ENCODE results near the gene MAN2A2.

Gene MAN2A2

DNA sequence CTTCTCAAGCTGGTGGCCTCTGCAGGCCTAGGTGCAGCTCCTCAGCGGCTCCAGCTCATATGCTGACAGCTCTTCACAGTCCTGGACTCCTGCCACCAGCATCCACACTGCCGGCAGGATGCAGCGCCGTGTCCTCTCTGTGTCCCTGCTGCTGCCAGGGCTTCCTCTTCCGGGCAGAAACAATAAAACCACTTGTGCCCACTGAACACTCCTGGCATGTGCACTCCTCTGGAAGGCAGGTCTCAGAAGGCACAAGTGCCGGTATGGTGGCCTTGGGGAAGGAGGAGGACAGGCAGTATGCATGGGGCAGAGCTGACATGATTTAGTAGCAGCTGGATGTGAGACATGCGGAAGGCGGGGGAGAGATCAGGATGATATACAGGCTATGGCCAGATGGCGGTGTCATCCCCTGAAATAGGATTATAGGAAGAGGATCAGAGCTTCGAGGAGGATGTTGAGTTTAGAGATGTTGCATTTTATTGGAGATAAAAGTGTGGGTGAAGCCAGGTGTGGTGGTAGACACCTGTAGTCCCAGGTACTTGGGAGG, 7.5 kb upstream of the MAN2A2 start:
- TF ChIP-seq EGR1 (IDR thresholded peaks at IDR 0.05) (no peak), RAD21 (IDR thresholded peaks at IDR 0.05; ENCODE audit: low read depth) (no peak), ZBTB7A (IDR thresholded peaks at IDR 0.05; ENCODE audit: low read depth) (no peak), CREB1 (IDR thresholded peaks at IDR 0.05; ENCODE audit: low read depth) (no peak), EP300 (IDR thresholded peaks at IDR 0.05; ENCODE audit: borderline replicate concordance) (no peak)

DNA sequence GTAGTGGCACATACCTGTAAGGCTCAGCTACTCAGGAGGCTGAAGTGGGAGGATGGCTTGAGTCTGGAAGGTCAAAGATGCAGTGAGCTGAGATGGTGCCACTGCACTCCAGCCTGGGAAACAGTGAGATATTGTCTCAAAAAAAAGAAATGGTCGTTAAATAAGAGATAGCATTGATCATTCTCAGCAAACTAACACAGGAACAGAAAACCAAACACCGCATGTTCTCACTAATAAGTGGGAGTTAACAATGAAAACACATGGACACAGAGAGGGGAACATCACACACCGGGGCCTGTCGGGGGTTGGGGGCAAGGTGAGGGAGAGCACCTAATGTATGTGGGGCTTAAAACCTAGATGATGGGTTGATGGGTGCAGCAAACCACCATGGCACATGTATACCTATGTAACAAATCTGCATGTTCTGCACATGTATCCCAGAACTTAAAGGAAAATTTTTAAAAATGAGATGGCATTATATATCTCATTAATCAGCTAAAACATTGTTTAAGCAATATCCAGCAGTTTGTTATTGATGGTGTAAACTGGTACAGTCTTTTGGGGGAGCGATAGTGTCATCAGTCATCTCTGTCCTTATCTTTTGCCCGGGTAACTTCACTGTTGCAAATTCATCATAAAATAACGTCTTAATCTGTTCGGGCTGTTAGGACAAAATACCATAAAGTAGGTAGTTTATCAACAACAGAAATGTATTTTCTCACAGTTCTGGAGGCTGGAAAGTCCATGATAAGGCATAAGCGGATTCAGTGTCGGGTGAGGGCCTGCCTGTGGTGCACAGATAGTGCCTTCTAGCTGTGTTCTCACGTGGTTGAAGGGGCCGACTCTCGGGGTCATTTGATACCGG, 1.7 kb upstream of the MAN2A2 start:
- TF ChIP-seq ZBTB7A (IDR thresholded peaks at IDR 0.05; ENCODE audit: low read depth) (no peak), FOXM1 (IDR thresholded peaks at IDR 0.05; ENCODE audit: borderline replicate concordance, low read depth) (no peak), TCF12 (IDR thresholded peaks at IDR 0.05; ENCODE audit: low read depth) (no peak), CREB1 (IDR thresholded peaks at IDR 0.05; ENCODE audit: low read depth) (no peak), EP300 (IDR thresholded peaks at IDR 0.05; ENCODE audit: borderline replicate concordance) (no peak), TAF1 (IDR thresholded peaks at IDR 0.05; ENCODE audit: low read depth) (no peak)
- TF ChIP-seq, protein P1, sequence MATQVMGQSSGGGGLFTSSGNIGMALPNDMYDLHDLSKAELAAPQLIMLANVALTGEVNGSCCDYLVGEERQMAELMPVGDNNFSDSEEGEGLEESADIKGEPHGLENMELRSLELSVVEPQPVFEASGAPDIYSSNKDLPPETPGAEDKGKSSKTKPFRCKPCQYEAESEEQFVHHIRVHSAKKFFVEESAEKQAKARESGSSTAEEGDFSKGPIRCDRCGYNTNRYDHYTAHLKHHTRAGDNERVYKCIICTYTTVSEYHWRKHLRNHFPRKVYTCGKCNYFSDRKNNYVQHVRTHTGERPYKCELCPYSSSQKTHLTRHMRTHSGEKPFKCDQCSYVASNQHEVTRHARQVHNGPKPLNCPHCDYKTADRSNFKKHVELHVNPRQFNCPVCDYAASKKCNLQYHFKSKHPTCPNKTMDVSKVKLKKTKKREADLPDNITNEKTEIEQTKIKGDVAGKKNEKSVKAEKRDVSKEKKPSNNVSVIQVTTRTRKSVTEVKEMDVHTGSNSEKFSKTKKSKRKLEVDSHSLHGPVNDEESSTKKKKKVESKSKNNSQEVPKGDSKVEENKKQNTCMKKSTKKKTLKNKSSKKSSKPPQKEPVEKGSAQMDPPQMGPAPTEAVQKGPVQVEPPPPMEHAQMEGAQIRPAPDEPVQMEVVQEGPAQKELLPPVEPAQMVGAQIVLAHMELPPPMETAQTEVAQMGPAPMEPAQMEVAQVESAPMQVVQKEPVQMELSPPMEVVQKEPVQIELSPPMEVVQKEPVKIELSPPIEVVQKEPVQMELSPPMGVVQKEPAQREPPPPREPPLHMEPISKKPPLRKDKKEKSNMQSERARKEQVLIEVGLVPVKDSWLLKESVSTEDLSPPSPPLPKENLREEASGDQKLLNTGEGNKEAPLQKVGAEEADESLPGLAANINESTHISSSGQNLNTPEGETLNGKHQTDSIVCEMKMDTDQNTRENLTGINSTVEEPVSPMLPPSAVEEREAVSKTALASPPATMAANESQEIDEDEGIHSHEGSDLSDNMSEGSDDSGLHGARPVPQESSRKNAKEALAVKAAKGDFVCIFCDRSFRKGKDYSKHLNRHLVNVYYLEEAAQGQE (IDR thresholded peaks at IDR 0.05; ENCODE audit: low read depth): no peak

DNA sequence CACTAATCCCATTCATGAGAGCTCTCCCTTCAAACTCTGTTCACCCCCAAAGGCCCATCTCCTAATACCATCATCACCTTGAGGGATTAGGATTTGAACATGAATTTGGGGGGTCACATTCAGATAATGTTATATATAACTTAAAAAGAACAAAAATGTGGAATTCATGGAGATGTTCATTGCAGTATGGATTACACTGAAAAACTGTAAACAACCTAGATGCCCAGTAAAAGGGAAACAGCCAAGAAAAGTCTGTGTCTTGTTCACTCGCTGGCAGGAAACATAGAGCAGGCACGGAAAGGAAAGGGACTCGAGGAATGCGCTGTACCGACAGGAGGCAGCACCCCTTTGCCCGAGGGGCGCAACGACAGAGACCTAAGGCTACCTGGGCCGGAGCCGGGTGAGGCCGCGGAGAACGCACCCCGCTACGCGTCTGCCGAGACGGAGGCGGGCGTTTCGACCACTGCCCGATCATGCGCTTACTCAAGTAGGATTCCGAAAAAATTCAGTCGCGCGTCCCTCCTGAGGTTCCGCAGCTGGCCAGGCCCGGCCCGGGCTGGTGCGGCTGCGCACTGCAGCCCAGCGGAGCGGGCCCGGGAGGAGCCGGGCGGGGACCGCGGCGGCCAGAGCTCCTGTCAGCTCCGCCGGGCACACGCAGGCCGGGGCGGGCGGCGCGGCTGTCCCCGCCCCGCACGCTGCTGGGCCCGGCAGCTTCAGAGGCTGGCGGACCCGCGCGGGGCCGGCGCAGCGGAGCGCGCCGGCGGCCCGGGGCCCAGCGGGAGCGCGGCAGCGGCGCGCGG, 862 bp upstream of the MAN2A2 start:
- TF ChIP-seq EP300 (IDR thresholded peaks at IDR 0.05; ENCODE audit: borderline replicate concordance): no peak
- TF ChIP-seq TCF12 (IDR thresholded peaks at IDR 0.05; ENCODE audit: low read depth): peak; percentile 39; the same call in 1 of the 2 replicates
- TF ChIP-seq, protein P2, sequence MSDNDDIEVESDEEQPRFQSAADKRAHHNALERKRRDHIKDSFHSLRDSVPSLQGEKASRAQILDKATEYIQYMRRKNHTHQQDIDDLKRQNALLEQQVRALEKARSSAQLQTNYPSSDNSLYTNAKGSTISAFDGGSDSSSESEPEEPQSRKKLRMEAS (IDR thresholded peaks at IDR 0.05): peak; percentile 76
- peak; percentile 54 for TF ChIP-seq TAF1 (IDR thresholded peaks at IDR 0.05; ENCODE audit: low read depth)
- peak; percentile 79 for TF ChIP-seq ZBTB7A (IDR thresholded peaks at IDR 0.05; ENCODE audit: low read depth)
- peak; percentile 66 for TF ChIP-seq TEAD4 (IDR thresholded peaks at IDR 0.05)
- no peak for TF ChIP-seq EGR1 (IDR thresholded peaks at IDR 0.05)
- TF ChIP-seq CREB1 (IDR thresholded peaks at IDR 0.05; ENCODE audit: low read depth): no peak
- no peak for TF ChIP-seq CEBPB (IDR thresholded peaks at IDR 0.05)
- TF ChIP-seq RAD21 (IDR thresholded peaks at IDR 0.05; ENCODE audit: low read depth): peak; percentile 25; the same call in 1 of the 2 replicates

DNA sequence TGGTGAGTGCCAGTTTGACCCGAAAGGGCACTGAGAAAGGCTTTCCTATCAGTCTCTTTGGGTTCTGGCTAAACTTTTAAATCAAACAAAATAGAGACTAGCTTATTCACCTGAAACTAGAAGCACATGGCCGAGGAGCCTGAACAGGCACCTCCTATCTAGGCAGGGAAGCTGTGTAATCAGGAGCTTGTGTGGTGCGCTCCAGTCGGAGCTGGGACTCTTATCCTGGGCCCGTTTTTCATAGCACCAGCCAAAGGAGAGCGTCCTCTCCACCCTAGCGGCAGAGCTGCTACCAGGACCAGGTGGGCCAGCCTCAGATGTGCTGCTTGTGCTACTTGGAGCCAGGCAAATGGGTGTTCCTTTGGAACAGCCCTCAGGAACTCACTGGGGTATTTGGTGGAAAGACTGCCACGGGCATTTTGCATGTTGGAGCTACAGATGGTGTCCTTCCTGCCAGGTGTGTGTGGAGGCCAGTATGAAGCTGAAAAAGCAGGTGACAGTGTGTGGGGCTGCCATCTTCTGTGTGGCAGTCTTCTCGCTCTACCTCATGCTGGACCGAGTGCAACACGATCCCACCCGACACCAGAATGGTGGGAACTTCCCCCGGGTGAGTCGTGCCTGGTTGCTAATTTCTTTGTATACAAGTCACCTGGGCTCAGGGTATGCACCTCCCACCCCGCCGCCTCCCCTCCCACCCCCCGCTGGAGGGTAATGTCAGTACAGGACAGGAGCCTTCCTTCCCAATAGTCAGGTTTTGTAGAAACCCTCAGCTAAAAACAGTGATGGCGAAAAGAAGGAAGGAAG, 833 bp downstream of the MAN2A2 start:
- TF ChIP-seq NFIC (IDR thresholded peaks at IDR 0.05) (no peak), TEAD4 (IDR thresholded peaks at IDR 0.05) (no peak), TCF12 (IDR thresholded peaks at IDR 0.05; ENCODE audit: low read depth) (no peak), CEBPB (IDR thresholded peaks at IDR 0.05) (no peak), YY1 (IDR thresholded peaks at IDR 0.05; ENCODE audit: low read depth) (no peak), CREB1 (IDR thresholded peaks at IDR 0.05; ENCODE audit: low read depth) (no peak), FOXM1 (IDR thresholded peaks at IDR 0.05; ENCODE audit: borderline replicate concordance, low read depth) (no peak), TAF1 (IDR thresholded peaks at IDR 0.05; ENCODE audit: low read depth) (no peak), RAD21 (IDR thresholded peaks at IDR 0.05; ENCODE audit: low read depth) (no peak), EGR1 (IDR thresholded peaks at IDR 0.05) (no peak), ZBTB7A (IDR thresholded peaks at IDR 0.05; ENCODE audit: low read depth) (no peak), EP300 (IDR thresholded peaks at IDR 0.05; ENCODE audit: borderline replicate concordance) (no peak)
- TF ChIP-seq, protein P2 (IDR thresholded peaks at IDR 0.05): no peak
- TF ChIP-seq, protein P3, sequence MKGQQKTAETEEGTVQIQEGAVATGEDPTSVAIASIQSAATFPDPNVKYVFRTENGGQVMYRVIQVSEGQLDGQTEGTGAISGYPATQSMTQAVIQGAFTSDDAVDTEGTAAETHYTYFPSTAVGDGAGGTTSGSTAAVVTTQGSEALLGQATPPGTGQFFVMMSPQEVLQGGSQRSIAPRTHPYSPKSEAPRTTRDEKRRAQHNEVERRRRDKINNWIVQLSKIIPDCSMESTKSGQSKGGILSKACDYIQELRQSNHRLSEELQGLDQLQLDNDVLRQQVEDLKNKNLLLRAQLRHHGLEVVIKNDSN (IDR thresholded peaks at IDR 0.05): no peak
- TF ChIP-seq, protein P1 (IDR thresholded peaks at IDR 0.05; ENCODE audit: low read depth): no peak

DNA sequence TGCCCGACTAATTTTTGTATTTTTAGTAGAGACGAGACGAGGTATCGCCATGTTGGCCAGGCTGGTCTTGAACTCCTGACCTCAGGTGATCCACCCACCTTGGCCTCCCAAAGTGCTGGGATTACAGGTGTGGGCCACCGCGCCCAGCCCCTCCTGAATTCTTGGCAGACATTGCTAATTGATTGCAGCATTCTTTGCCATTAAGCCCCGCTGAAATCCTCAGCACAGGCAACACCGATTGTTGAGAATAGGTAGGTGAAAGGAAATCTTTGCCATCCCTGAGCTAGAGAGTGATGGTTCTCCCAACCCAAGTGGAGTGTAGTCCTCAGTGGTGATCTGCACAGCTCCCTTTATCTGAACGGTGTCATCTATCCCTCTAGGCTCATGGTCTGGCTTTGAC, 1.6 kb downstream of the MAN2A2 start:
- TF ChIP-seq RAD21 (IDR thresholded peaks at IDR 0.05; ENCODE audit: low read depth): no peak
- TF ChIP-seq, protein P2 (IDR thresholded peaks at IDR 0.05): no peak
- no peak for TF ChIP-seq TCF12 (IDR thresholded peaks at IDR 0.05; ENCODE audit: low read depth)
- no peak for TF ChIP-seq EGR1 (IDR thresholded peaks at IDR 0.05)
- TF ChIP-seq YY1 (IDR thresholded peaks at IDR 0.05; ENCODE audit: low read depth): no peak
- no peak for TF ChIP-seq NFIC (IDR thresholded peaks at IDR 0.05)
- TF ChIP-seq, protein P1 (IDR thresholded peaks at IDR 0.05; ENCODE audit: low read depth): no peak
- TF ChIP-seq CREB1 (IDR thresholded peaks at IDR 0.05; ENCODE audit: low read depth): no peak
- TF ChIP-seq EP300 (IDR thresholded peaks at IDR 0.05; ENCODE audit: borderline replicate concordance): no peak
- TF ChIP-seq TEAD4 (IDR thresholded peaks at IDR 0.05): no peak
- TF ChIP-seq ZBTB7A (IDR thresholded peaks at IDR 0.05; ENCODE audit: low read depth): no peak
